Activated naive CD4-positive, alpha-beta T cell treated with anti-CD3 and anti-CD28 coated beads for 36 hours (primary cell): ENCODE data around the gene TAF13. TPM values are rescaled to one million over a fixed set of nuclear protein-coding genes. Genes with fewer than 3 reads are reported as not detected.

Experiments
- CTCF ChIA-PET: fragments of 350-600 bp; sonication (Branson Sonifier 250); formaldehyde crosslinking; loops from one replicate; lab custom pipeline; 2021; ENCODE audit warnings: antibody characterized with exemption; lab: Charles Lee
- DNase-seq: peaks from one replicate; pipeline ENCODE4 v3.0.0-alpha.2; 2020
- H3K27ac Mint-ChIP-seq: one replicate; pipeline ENCODE4 v1.8.0; 2021; ENCODE audit warnings: mild to moderate bottlenecking, mixed read lengths
- H3K27me3 Mint-ChIP-seq: one replicate; pipeline ENCODE4 v1.8.0; 2021; ENCODE audit warnings: low read depth, mixed read lengths
- H3K36me3 Mint-ChIP-seq: one replicate; pipeline ENCODE4 v1.8.0; 2021; ENCODE audit warnings: low read depth, mixed read lengths
- H3K4me1 Mint-ChIP-seq: one replicate; pipeline ENCODE4 v1.8.0; 2021; ENCODE audit warnings: low read depth, mixed read lengths
- H3K4me3 Mint-ChIP-seq: one replicate; pipeline ENCODE4 v1.8.0; 2021; ENCODE audit warnings: mild to moderate bottlenecking, moderate library complexity, mixed read lengths
- H3K9me3 Mint-ChIP-seq: one replicate; pipeline ENCODE4 v1.8.0; 2021; ENCODE audit warnings: mixed read lengths
- intact Hi-C: fragments of 100-400 bp; cut with micrococcal nuclease; formaldehyde crosslinking; loops from one replicate; pipeline ENCODE4 v1.15.1; 2023
- total RNA-seq, 2 experiments: library from RNA; stranded (reverse); gene quantifications; one replicate each; pipeline ENCODE4 v1.2.3, GENCODE V29; 2021

The TAF13 gene
- total RNA-seq, result 10 to 100 TPM; 20.1 to 23.7 TPM

- H3K27me3 Mint-ChIP-seq, result no peaks in the 10 kb centered on the region
- peaks cover 5% of the 10 kb centered on the region for H3K36me3 Mint-ChIP-seq
- H3K9me3 Mint-ChIP-seq, result no peaks in the 10 kb centered on the region
- peak; percentile 90 for DNase-seq
- H3K4me3 Mint-ChIP-seq, result peak within 1 kb of the TSS; percentile 95
- H3K4me1 Mint-ChIP-seq, result peaks cover 16% of the 10 kb centered on the region
- peak within 1 kb of the TSS; percentile 95 for H3K27ac Mint-ChIP-seq
- intact Hi-C loops, result loop anchor here (1.0 kb wide), 5 partner anchors 14 to 113 kb away; partner anchors contain the start of genes CLCC1, TMEM167B and WDR47
- CTCF ChIA-PET, result interaction anchor here (0.6 to 1.7 kb wide), 6 partner anchors 16 to 76 kb away, joined by 3 to 11 read pairs (median 3); a partner anchor contains a TSS
Observed at GRCh38 chr1:109075531-109076490, at the start of gene TAF13. Gene TAF13, minus strand, starts transcription at chr1:109076003. Its CDS starts 56 bp downstream, at chr1:109075947.

- H3K27ac Mint-ChIP-seq, result no peak overlapping the region
- peaks cover 2% of the 10 kb centered on the region for H3K36me3 Mint-ChIP-seq
- CTCF ChIA-PET, result interaction anchor here (1.0 to 1.3 kb wide), 2 partner anchors 8 to 20 kb away, joined by 3 to 7 read pairs; a partner anchor contains a TSS
- H3K4me3 Mint-ChIP-seq, result no peak overlapping the region
- intact Hi-C loops, result no loop called here
- H3K27me3 Mint-ChIP-seq, result no peaks in the 10 kb centered on the region
- peaks cover 15% of the 10 kb centered on the region for H3K4me1 Mint-ChIP-seq
- no peaks in the 10 kb centered on the region for H3K9me3 Mint-ChIP-seq
- no peak for DNase-seq
Observed at GRCh38 chr1:109120356-109120755, 44.6 kb upstream of the TAF13 start.

- DNase-seq, result no peak
- Mint-ChIP-seq H3K9me3 (no peaks in the 10 kb centered on the region), H3K27me3 (peaks cover 4% of the 10 kb centered on the region), H3K27ac (no peak overlapping the region), H3K4me1 (peaks cover 33% of the 10 kb centered on the region), H3K36me3 (peaks cover 2% of the 10 kb centered on the region), H3K4me3 (no peak overlapping the region)
- intact Hi-C loops, result no loop called here
- CTCF ChIA-PET, result interaction anchor here (0.6 kb wide), 1 partner anchor 499 kb away, joined by 4 read pairs; no protein-coding TSS in a partner anchor
Observed at GRCh38 chr1:109118089-109118488, 42.3 kb upstream of the TAF13 start.

GRCh38 chr1:109116286-109116685 lies 40.5 kb upstream of the TAF13 start:
- Mint-ChIP-seq H3K9me3 (no peaks in the 10 kb centered on the region), H3K27me3 (peaks cover 4% of the 10 kb centered on the region), H3K36me3 (peaks cover 2% of the 10 kb centered on the region), H3K4me3 (no peak overlapping the region), H3K27ac (no peak overlapping the region), H3K4me1 (peaks cover 40% of the 10 kb centered on the region)
- CTCF ChIA-PET, result interaction anchor here (0.7 to 1.4 kb wide), 3 partner anchors 13 to 283 kb away, joined by 3 read pairs; no protein-coding TSS in a partner anchor
- DNase-seq, result no peak
- intact Hi-C loops, result no loop called here

GRCh38 chr1:109115685-109116084 lies 39.9 kb upstream of the TAF13 start:
- Mint-ChIP-seq H3K4me1 (peaks cover 40% of the 10 kb centered on the region), H3K27me3 (peaks cover 4% of the 10 kb centered on the region), H3K36me3 (peaks cover 2% of the 10 kb centered on the region), H3K27ac (no peak overlapping the region), H3K4me3 (no peak overlapping the region), H3K9me3 (no peaks in the 10 kb centered on the region)
- CTCF ChIA-PET, result interaction anchor here (1.0 to 5.6 kb wide), 3 partner anchors 15 to 284 kb away, joined by 3 to 71 read pairs (median 3); no protein-coding TSS in a partner anchor
- intact Hi-C loops, result no loop called here
- DNase-seq, result peak; percentile 27

GRCh38 chr1:109114342-109114674 lies 38.5 kb upstream of the TAF13 start:
- Mint-ChIP-seq H3K27me3 (peaks cover 4% of the 10 kb centered on the region), H3K27ac (no peak overlapping the region), H3K9me3 (no peaks in the 10 kb centered on the region), H3K4me1 (peaks cover 40% of the 10 kb centered on the region), H3K4me3 (peak overlapping the region; percentile 80), H3K36me3 (peaks cover 2% of the 10 kb centered on the region)
- CTCF ChIA-PET, result interaction anchor here (0.6 to 5.6 kb wide), 4 partner anchors 14 to 155 kb away, joined by 3 to 71 read pairs (median 4); no protein-coding TSS in a partner anchor
- peak; percentile 10 for DNase-seq
- intact Hi-C loops, result loop anchor here (1.0 to 5.0 kb wide), 5 partner anchors 48 to 602 kb away; partner anchors contain the start of genes ATXN7L2 and EEIG2

- Mint-ChIP-seq H3K4me3 (peak within 1 kb of the TSS; percentile 80), H3K27ac (peak within 1 kb of the TSS; percentile 32), H3K9me3 (no peaks in the 10 kb centered on the region), H3K36me3 (peaks cover 2% of the 10 kb centered on the region), H3K27me3 (peaks cover 4% of the 10 kb centered on the region), H3K4me1 (peaks cover 40% of the 10 kb centered on the region)
- CTCF ChIA-PET, result interaction anchor here (0.6 to 5.6 kb wide), 6 partner anchors 13 to 154 kb away, joined by 3 to 71 read pairs (median 4); partner anchors contain the start of gene WDR47
- intact Hi-C loops, result loop anchor here (1.0 to 5.0 kb wide), 5 partner anchors 49 to 601 kb away; partner anchors contain the start of genes ATXN7L2 and EEIG2
- DNase-seq, result peak; percentile 87
Observed at GRCh38 chr1:109113590-109114341, 38.0 kb upstream of the TAF13 start, which contains the start of gene ELAPOR1. Gene ELAPOR1, plus strand, starts transcription at chr1:109114115. Its CDS starts 69 bp downstream, at chr1:109114184.

GRCh38 chr1:109112652-109113285 lies 37.0 kb upstream of the TAF13 start:
- Mint-ChIP-seq H3K36me3 (no peaks in the 10 kb centered on the region), H3K4me1 (peaks cover 40% of the 10 kb centered on the region), H3K27ac (no peak overlapping the region), H3K4me3 (peak overlapping the region; percentile 80), H3K27me3 (peaks cover 4% of the 10 kb centered on the region), H3K9me3 (no peaks in the 10 kb centered on the region)
- CTCF ChIA-PET, result interaction anchor here (0.5 to 5.6 kb wide), 23 partner anchors 8 to 1171 kb away, joined by 3 to 71 read pairs (median 4); partner anchors contain the start of genes TAF13, TMEM167B and WDR47
- intact Hi-C loops, result loop anchor here (1.0 to 5.0 kb wide), 14 partner anchors 12 to 600 kb away; partner anchors contain the start of genes ATXN7L2, CLCC1, EEIG2 and PRPF38B
- peak; percentile 93 for DNase-seq

- intact Hi-C loops, result loop anchor here (1.0 to 5.0 kb wide), 14 partner anchors 12 to 600 kb away; partner anchors contain the start of genes ATXN7L2, CLCC1, EEIG2 and PRPF38B
- Mint-ChIP-seq H3K27ac (no peak overlapping the region), H3K9me3 (no peaks in the 10 kb centered on the region), H3K4me3 (no peak overlapping the region), H3K36me3 (no peaks in the 10 kb centered on the region), H3K4me1 (peaks cover 40% of the 10 kb centered on the region), H3K27me3 (peaks cover 4% of the 10 kb centered on the region)
- DNase-seq, result no peak
- CTCF ChIA-PET, result interaction anchor here (0.5 to 5.6 kb wide), 23 partner anchors 9 to 1171 kb away, joined by 3 to 71 read pairs (median 3); partner anchors contain the start of genes TAF13 and TMEM167B
Observed at GRCh38 chr1:109112056-109112651, 36.4 kb upstream of the TAF13 start.

GRCh38 chr1:109111386-109112055 lies 35.7 kb upstream of the TAF13 start:
- Mint-ChIP-seq H3K27me3 (peaks cover 4% of the 10 kb centered on the region), H3K4me3 (no peak overlapping the region), H3K36me3 (no peaks in the 10 kb centered on the region), H3K27ac (no peak overlapping the region), H3K9me3 (no peaks in the 10 kb centered on the region), H3K4me1 (peaks cover 36% of the 10 kb centered on the region)
- CTCF ChIA-PET, result interaction anchor here (0.7 to 5.6 kb wide), 15 partner anchors 10 to 289 kb away, joined by 3 to 71 read pairs (median 5); partner anchors contain the start of gene TMEM167B
- intact Hi-C loops, result loop anchor here (1.0 to 5.0 kb wide), 14 partner anchors 11 to 599 kb away; partner anchors contain the start of genes ATXN7L2, CLCC1, EEIG2 and PRPF38B
- no peak for DNase-seq
